HG02938 (cell line): Measurements from ENCODE around the gene MYO1F.
"Not testable (repeated sequence)": the region's sequence is repeated elsewhere in the genome, so short reads cannot be mapped to it uniquely, and the experiment has no call there.

Source experiments
- ATAC-seq: cut with Tn5 transposase; IDR thresholded peaks from one replicate; pipeline ENCODE4 v1.9.1; 2021; ENCODE audit warnings: mild to moderate bottlenecking, moderate library complexity; ENCODE audit not compliant: unreplicated experiment

The MYO1F gene

DNA sequence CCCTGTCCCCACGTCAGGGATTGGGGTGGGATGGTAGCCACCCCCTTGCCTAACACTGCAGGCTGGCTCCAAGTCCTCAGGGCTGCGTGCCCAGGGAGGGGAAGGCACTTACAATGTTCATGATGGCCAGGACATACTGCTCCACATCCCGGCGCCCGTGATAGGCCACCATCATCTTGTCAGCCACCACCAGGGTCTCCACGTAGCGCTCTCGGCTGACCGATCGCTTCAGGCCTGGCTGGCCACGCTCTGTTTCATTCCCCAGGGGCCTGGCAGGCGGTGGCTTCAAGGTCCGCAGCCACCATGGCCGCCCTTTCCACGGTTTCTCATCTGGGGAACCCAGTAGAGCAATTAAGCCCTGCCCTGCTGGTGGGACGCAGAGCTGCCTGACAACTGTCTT, 23.6 kb upstream of the MYO1F start:
- ATAC-seq = no peak

DNA sequence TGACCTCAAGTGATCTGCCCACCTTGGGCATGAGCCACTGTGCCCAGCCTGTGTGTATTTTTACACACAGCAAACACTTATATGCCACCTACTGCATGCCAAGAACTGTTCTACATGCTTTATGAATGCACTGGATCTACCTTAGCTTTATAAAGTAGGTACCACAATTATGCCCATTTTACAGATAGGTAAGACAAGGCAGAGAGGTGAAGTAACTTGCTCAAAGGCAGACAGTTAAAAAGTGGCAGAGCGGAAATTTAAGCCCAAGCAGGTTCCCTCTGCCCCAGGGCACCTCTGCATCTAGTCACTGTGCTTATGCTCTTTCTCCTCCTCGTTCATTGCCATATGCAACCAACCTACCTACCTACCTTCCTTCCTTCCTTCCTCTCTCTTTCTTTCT, 22.8 kb upstream of the MYO1F start:
- no peak for ATAC-seq

DNA sequence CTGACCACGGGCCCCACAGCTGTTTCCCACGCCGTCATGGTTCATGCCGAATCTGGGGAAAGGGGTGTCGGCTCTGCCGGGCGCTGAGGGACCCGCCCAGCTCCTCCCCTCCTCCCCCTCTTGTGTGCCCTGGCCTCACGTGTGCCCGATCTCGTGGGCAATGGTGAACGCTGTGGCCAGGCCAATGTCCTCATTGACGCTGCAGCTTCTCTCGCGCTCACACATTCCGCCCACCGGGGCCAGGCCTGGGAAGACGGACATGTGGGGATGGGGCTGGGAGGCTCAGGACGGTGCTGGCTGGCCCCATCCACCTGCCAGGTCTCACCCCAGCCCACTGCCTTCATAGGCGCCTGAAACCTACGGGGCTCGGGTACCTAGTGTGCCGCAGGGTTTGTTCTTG, 18.9 kb upstream of the MYO1F start:
- no peak for ATAC-seq

DNA sequence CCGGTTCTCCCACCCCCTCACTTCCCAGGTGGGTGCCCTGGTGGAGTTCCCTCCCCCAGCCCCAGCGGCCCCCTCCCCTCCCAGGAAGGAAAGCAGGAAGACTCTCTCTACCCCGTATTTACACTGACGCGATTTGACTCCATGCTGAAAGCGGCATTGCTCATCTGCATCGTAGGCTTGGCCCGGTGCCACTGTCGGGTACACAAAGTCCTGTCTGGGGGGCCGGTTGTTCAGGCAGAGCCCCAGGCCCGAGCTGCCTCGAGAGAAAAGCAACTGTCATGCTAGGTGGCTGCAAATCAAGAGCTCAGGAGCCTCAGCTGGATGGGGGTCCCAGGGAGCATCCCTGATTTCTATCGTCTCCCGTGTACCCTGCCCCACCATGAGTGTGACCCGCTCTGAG, 18.4 kb upstream of the MYO1F start:
- ATAC-seq = no peak

DNA sequence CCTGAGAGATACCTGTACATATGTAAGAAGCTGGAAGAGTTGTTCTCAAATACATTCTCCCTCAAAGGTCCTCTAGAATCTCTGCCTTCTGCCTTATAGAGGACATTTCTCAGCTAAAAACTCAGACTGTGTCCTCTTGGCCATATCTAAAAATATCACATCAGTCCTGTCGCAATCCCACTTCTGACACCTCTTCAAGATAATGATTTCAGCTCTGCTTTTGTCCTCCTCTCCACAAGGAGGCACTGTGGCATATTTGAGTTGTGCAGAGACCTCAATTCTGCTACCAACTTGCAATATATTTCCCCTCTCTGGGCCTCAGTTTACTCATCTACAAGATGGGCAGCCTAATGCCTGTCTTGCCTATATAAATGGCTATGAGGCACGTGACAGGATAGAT, 16.7 kb upstream of the MYO1F start:
- no peak for ATAC-seq

DNA sequence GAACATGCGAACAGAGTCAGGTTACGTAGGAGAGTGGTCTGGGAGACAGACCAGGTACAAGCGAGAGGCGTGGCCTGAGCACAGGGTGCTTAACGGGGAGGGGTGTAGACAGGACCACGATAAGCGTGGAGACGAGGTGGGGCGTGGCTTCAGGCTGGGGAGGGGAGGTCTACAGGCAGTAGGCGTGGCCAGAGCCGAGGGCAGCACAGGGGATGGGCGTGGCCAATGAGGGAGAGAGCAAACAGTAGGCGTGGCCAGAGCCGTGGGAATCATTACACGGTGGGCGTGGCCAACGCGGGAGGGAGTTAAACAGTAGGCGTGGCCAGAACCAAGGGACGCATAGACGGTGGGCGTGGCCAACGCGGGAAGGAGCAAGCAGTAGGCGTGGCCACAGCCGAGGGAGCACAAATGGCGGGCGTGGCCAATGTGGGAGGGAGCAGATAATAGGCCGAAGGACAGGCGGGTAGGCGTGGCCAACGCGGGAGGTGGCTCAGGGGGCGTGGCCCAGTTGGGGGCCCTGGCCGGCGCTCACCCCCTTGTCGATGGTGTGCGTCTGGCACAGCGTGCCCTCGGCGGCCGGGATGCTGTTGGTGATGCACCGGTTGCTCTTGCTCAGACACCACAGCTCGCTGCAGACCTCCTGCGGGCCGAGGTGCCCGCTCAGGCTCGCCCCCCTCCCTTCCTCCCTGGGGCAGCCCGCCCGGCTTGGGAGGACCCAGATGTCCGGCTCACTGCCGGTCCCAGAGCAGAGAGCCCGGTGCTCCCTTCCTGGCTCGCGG, 15.2 kb upstream of the MYO1F start:
- no peak for ATAC-seq

DNA sequence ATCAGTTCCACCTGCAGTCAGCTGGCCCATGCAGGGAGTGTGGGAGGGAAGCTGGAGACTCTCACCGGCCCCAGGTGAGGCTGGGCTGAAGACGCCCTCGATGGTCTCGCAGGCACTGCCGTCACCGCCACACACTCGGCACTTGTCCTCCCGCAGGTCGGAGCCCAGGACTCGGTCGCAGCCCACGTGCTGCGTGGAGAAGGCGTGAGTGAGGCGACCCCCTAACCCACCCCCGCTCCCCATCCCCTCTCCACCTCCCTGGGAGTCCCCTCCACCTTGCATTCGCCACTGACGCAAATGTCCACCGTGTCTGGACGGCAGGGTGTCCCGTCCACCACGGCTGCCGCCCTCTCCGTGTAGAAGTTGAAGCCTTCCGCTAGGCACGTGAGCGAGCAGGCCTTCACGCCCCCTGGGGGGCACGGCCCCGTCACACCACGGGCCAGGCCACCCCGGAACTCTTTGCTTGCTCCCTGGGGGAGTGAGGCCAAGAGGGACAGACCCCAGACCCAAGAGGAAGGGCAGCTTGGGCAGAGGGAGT, 12.0 kb upstream of the MYO1F start:
- ATAC-seq = no peak

DNA sequence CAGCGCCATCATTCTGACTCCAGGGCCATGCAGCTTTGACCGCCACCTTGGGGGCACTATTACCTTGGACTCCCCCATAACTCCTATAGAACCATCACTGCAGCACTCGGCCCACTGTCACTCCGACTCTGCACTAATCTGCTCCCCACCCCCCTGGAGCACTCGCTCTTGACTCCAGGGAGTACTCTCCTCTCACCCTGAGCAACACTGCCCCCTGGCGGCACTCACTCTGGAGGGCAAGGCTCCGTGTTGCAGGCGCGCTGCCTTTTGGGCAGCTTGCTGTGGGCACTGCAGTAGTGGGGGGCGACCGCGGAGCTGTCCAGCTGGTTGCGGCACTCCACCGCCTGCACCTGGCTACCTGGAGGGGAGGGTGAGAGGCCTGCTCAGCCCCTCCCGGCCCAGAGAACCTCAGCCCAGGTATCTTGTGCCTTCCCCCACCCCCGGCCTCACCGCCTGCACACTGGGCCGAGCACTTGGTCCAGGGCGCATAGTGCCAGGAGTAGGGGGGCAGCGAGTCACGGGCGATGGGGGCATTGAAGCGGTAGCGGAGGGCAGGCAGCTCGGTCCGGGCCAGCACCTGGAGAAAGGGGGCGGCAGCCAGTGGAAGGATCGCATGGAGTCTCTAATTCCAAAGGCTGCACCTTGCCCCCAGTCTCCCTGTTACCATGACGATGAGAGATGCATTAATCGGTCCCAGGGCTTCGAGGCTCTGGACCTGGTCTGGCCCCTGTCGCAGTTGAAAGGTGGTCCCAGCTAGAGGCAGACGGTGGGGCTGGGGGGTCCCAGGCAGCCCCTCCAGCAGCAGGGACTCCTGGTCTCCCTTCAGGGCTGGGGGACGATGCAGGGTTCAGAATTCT, 8.9 kb upstream of the MYO1F start:
- no peak for ATAC-seq

DNA sequence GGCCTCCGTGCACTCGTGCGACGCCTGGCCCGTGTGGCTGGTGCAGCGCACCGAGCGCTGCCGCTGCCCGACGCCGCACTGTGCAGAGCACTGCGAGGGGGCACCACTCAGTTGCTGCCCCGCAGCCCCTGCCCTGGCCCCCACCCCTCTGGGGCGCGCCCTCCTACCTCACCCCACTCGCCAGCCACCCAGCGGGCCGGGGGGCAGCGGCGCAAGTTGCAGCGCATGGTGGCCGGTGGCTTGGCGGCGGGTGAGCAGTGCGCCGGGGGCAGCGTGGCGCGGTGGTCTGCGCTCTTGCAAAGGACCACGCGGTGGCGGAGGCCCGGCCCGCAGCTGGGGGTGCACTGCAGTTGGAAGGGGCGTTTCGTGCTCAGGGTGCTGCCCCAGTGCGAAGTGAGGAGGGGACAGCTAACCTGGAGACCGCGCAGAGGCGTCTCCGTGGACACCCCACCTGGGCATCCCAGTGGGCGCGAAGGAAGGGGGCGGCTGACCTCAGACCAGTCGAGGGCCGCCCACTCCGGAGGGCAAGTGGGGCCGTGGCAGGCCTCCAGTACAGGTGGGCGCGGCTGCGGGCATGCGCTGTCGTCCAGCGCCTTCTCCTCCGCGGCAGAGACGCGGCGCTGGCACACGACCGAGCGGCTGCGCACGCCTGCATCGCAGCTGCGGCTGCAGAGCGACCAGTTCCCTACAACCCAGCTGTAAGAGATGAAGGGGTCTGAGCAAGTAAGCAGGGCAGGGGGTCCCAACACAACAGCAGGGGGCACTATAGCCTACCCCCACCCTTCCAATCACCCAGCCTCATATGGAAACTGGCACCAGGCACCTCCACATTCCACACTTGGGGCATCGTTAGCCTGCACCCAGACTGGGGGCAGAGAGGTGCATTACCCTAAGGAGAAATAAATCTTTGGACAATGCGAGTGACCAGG, 8.0 kb upstream of the MYO1F start:
- no peak for ATAC-seq

DNA sequence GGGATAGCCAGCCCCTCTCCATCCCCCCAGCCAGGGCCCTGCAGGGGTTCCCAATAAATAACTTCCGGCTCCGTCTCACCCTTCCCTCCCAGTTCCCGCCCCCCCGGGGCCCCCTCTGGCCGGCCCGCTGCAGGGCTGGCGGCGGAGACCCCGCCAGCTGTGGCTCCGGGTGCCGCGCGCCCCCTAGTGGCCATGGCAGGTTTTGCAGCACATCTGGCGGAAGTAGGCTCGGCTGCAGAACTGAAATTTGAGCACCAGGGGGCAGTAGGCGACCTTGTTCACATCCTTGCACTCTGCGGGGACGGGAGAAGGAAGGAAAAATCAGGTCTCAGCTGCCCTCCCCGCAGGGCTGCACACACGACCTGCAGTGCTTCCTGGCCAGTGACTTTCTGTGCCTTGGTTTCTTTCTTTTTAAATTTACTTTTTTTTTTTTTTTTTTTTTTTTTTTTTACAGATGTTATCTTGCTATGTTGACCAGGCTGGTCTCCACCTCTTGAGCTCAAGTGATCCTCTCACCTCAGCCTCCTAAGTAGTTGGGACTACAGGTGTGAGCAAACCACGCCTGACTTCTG, 3.6 kb upstream of the MYO1F start:
- no peak for ATAC-seq

DNA sequence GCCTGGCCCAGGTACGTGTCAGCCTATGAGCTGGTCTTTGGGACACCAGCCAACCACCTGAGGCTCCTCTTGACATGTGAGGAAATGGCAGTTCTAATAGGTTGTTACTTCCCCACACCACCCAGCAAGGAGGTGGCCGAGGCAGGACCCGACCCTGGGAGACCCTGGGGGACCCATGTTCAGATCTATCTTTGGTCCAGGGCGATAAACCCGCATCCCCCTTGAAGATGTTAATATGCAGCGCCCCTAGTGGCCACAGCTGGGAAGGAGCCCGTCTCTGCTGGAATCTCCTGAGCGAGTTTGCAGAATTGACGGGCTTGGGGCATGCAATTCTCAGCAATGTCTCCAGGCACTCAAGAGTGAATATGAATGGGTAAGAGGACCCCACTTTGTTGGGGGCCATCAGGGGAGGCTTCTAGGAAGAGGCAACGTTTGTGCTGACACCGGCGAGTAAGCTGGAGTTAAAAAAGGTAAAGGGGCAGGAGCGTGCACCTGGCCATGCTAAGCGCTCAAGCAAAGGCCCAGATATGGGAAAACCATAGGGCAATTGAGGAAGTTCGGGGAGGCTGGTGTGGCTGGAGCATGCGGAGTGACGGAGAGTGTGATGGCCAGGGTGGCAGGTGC, 1.5 kb upstream of the MYO1F start:
- no peak for ATAC-seq

DNA sequence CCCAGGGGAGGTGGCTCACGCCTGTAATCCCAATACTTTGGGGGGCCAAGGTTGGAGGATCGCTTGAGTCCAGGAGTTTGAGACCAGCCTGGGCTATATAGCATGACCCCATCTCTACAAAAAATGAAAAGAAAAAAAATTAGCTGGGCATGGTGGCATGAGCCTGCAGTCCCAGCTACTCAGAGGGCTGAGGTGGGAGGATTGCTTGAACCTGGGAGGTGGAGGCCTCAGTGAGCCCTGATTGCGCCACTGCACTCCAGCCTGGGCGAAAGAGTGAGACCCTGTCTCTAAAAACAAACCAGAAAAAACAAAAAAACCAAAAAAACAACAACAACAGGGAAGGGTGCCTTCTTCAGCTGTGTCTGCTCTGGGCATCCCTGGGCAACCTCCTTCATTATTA, 499 bp upstream of the MYO1F start:
- ATAC-seq = no peak

DNA sequence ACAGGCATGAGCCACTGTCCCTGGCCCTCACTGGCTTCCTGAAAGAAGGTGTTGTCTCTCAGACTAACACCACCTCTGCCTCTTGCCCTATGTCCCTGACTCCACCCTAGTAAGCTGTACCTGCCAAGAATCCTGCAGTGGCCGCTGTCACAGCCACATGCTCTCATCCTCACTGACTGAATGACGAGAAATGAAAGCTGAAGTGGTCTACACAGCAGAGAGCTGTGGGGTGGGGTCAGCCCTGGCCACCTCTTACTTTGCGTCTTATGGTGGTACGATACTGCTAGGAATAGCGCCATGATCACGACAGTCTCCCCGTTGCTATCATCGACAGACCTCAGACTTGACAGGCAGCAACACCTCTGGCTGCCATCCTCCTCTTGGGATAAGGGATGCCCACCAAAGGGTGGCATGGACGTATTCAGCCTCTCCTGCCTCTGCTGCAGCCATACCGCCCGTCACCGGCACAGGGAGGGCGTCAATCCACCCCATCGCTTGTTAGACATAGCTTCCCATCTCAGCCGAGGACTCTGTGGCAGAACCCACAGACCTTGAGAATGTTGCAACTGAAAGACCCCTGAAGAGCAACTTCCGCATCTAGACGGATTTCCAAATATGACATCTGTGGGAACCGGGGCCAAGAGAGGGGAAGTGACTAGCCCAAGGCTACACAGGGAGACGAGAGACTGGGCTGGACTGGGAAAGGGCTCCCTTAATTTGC, 809 bp downstream of the MYO1F start:
- no peak for ATAC-seq

DNA sequence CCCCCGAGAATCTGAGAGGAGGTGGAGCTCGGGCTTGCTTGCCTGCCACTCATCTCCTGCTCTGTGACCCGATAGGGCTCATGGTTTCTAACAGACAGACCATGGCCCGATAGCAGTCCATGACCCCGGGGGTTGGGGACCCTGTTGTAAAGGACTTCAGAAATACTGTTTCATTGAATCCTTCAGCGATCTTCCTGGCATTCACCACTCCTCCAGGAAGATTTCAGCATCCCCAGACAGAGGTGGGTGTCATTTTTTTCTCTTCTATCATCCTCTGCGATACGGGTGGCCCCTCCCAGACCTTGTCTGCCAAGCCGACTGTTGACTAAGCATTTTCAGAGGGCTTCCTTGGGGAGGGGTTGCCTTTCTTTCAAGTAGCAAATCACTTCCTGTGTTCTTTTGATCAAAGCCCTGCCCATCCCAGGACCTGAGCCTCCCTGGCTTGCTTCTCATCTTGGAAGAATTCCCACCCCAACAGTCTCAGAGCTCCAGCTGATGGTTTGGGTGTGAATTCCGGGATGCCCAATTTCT, 1.7 kb downstream of the MYO1F start:
- no peak for ATAC-seq

DNA sequence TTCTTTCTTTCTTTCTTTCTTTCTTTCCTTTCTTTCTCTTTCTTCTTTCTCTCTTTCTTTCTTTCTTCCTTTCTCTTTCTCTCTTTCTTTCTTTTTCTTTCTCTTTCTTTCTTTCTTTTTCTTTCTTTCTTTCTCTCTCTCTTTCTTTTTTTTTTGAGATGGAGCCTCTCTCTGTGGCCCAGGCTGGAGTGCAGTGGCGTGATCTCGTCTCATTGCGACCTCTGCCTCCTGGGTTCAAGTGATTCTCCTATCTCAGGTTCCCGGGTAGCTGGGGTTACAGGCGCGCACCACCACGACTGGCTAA, 2.7 kb downstream of the MYO1F start:
- ATAC-seq = not testable (repeated sequence)

DNA sequence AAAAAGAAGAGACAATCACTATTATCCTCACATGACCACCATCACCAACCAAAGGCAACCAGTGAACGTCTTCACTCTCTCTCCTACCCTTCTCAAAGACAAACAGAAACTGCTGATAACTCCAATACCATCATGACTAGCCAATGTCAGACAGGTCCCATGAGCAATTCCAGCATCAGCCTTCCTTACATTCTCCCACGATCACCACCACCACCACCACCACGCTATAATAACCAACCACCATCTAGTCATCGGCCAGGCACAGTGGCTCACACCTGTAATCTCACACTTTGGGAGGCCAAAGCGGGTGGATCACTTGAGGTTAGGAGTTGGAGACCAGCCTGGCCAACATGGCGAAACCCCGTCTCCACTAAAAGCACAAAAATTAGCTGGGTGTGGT, 3.9 kb downstream of the MYO1F start:
- no peak for ATAC-seq

DNA sequence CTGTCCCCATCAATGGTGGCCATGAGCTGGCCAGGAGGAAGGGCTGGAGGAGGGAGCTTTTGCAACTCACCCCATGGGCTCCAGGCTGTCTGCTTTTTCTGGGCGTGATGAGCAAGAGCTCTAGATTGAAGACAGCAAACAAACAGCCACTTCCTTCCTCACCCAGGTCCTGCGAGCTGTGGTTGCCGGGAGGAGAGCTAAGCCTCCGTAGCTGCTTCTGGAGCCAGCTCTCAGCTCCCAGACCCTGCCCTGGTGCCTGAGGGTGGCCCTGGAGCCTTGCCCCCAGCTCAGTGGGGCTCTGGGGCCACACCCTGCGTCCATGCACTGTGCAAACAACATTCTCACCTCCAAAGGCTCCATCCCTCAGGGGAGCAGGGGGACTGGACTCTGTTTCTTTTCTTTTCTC, 6.2 kb downstream of the MYO1F start:
- ATAC-seq = no peak

DNA sequence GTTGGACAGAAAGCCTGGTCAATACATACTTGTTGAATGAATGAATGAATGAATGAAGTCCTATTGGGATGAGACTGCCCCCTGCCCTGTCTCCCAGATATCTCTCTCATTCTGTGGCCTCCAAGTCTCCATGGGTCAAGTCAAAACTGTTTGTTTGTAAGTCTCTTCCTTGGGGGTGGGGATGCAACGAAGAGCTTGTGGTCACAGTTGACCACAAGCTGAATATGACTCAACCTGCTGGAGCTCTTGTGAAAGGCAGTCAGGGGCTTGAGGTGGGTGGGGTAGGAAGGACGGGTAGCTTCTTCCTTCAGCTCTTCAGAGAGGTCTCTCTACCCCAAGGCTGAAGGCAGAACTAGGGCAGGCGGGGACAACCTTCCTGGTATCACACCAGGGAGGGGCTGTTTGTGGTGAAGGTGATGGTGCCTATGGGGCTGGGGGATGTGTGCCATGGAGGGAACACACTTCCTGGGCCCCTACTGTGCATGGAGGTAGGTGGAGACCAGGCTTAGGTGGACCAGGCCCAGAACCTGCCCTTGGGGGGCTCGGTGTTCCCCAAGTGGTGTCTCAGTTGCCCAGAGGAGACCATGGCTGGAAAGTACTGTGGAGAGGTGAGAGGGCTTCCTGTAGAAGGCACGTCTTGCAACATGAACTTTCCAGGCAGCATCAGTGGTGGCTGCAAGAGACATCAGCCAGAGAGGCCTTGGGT, 8.0 kb downstream of the MYO1F start:
- peak; percentile 92 for ATAC-seq
